Stimulated activated CD8-positive, alpha-beta memory T cell treated with anti-CD3 and anti-CD28 coated beads, Interleukin-12 subunit alpha, Interleukin-12 subunit beta, amount 100 ng/mL, for 24 hours (primary cell): ENCODE measurements around the gene TBC1D23.
"Not testable (repeated sequence)": the region's sequence is repeated elsewhere in the genome, so short reads cannot be mapped to it uniquely, and the experiment has no call there.

Experiments used
- DNase-seq: peaks from one replicate; pipeline ENCODE4 v3.0.0-alpha.2; 2020; ENCODE audit errors: extremely low read depth

The TBC1D23 gene

DNA sequence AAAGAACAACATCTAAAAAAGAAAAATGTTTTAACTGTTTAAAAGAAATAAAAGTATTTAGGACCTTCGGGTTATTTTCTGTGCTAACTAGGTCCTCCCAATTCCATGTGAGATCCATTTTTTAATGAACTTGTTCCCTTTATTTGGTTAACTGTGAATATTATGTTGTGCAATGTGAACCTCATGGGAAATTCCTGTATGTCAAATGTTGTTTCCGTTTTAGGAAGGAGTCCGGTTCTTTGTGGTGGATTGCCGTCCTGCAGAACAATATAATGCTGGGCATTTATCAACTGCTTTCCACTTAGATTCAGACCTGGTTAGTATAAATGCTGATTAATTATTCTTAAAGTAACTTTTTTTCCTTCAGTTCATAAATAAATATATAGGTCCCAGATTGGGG lies 38.2 kb downstream of the TBC1D23 start:
- no peak for DNase-seq

DNA sequence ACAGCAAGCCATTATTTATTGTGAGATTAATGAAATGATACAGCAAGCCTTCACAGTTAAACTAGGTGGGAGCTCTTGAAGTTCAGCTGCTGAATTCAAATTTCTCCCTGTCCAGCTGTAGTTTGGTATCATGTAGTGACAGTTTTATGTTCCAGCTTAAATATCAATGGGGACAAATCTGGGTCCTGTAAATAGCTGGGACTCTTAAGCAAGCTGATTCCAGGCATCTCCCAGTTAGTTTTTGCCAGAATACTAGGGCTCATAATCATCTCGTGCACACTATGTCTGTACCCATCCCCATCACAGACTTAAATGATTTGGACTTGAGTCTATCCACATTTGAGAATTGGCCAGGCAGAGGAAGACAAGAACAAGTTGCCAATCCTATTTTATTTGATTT lies 45.9 kb downstream of the TBC1D23 start:
- no peak for DNase-seq

- no peak for DNase-seq
Measured at GRCh38 chr3:100310355-100310965, 49.7 kb downstream of the TBC1D23 start.

- no peak for DNase-seq
Measured at GRCh38 chr3:100311011-100311410, 50.2 kb downstream of the TBC1D23 start.

- DNase-seq = no peak
Measured at GRCh38 chr3:100316641-100317069, 55.9 kb downstream of the TBC1D23 start.

GRCh38 chr3:100317912-100318311 lies 57.1 kb downstream of the TBC1D23 start:
- no peak for DNase-seq

DNA sequence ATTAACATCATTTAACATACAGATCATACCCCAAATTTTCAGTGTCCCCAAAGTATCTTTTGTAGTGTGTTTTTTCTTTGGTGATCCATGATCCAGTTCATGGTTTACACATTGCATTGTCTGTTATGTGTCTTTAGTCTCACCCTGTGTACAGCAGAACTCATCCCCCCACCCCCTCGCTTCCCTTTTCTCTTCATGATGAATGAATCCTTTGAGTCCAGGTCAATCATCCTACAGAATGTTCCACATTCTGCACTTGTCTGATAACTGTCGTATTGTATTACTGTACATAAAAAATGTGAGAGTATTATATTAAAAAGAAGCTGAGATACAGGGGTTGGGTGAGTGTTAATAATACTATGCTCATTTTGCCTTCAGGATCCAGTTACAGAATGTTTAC lies 59.2 kb downstream of the TBC1D23 start:
- DNase-seq = no peak

DNA sequence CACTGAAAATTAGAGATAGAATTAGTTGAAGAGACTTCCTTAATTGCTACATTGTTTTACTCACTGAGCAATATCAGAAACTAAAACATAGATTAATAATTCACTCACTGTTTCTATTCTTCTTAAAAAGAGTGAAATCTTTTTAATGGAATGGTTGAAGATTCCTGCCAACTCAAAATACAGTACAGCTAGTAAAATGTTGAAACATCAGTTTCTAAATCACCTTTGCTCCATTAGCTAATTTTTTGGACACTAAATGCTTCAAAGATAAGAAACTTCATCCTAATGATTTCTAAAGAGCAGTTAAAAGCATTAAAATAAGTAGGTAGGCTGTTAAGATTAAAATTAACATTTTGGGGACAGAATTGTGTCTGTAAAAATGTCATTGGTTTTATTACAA lies 63.3 kb downstream of the TBC1D23 start:
- DNase-seq = no peak

DNA sequence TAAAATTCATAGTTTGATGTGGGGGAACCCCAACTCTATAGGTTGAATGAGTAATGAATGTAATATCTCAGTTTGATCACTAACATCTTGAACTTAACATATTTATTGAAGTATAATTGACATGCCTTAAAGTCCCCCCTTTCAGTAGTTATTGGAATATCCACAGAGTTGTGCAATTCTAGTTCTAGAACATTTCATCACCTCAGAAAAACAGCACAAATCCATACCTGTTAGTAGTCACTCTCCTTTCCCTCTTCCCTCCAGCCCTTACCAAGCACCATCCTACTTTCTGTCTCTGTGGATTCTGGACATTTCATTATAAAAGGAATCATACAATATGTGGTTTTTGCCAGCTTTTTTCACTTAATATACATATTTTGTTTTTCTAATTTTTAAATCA lies 65.0 kb downstream of the TBC1D23 start:
- DNase-seq = no peak

- DNase-seq = not testable (repeated sequence)
Measured at GRCh38 chr3:100327377-100327776, 66.6 kb downstream of the TBC1D23 start.

GRCh38 chr3:100329800-100330489 lies 69.2 kb downstream of the TBC1D23 start:
- no peak for DNase-seq

- DNase-seq = no peak
Measured at GRCh38 chr3:100330651-100331050, 69.9 kb downstream of the TBC1D23 start.

DNA sequence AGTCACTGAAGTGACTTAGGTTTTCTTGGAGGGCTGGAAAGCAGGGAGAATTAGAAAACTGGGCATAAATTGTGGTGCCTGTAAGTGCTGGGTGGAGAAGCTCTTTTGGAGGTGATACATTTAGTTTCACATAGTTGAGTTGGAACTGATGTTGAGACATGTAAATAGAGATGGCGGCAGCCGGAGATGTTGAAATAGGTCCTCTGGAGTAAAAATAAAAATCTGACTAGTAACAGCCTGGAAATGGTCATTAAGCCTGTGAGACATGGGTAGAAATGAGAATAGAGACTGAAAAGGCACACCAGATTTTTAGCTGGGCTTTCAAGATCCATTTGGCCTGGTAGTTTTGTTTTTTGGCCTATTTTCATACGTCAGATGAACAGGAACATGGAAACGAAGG lies 70.9 kb downstream of the TBC1D23 start:
- DNase-seq = no peak

DNA sequence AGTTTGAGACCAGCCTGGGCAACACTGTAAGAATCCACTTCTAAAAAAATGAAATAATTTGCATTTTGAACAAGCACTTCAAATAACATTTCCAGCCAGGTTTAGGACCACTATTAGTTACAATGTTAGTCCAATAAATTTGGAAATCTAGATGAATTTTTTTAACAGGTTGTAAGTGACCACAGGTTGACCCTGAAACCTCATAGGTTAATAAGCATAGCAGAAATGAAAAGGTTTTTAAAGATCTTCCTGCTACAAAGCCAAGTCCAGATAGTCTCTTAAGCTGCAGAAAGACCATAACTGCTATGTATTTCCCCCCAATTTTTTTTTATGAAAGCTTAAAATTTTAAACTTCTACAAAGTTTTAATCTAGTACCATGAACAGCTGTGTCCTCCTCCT lies 72.3 kb downstream of the TBC1D23 start:
- DNase-seq = no peak

- no peak for DNase-seq
Measured at GRCh38 chr3:100333970-100334487, 73.2 kb downstream of the TBC1D23 start.

- peak; percentile 49 for DNase-seq
Measured at GRCh38 chr3:100334488-100335351, 73.9 kb downstream of the TBC1D23 start, which contains the start of gene NIT2. Gene NIT2 (plus strand): TSS chr3:100334757. CDS start chr3:100334792, 35 bp downstream.

DNA sequence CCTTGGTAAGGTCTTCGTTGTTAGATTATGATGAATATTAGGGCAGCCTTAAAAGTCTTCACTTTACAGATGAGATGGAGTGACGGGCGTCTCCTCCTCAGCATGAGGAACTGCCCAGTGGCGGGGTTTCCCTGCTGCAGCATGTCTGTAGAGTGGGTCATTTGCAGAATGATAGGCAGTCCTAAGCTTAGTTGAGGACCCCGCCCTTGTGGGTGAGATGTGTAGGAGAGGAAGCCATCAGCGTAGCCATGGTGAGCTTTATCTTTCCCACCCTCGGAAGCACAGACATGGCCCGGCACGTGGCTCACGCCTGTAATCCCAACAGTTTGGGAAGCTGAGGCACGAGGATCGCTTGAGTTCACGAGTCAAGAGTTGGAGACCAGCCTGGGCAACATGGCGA lies 74.6 kb downstream of the TBC1D23 start:
- DNase-seq = no peak

- not testable (repeated sequence) for DNase-seq
Measured at GRCh38 chr3:100336229-100336628, 75.4 kb downstream of the TBC1D23 start.

DNA sequence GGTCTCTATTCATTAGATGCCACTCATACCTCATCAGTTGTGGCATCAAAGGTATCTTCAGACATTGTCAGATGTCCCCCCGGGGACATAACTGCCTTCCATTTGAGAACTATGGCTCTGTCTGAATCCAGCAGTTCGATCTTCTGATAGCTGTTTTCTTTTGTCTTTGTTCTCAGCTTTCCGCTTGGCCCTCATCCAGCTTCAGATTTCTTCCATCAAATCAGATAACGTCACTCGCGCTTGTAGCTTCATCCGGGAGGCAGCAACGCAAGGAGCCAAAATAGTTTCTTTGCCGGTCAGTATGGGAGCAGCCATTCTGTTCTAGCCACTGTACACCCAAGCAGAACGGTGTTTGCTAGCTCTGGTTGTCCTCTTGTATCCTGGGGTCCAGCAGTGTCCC lies 78.1 kb downstream of the TBC1D23 start:
- no peak for DNase-seq

DNA sequence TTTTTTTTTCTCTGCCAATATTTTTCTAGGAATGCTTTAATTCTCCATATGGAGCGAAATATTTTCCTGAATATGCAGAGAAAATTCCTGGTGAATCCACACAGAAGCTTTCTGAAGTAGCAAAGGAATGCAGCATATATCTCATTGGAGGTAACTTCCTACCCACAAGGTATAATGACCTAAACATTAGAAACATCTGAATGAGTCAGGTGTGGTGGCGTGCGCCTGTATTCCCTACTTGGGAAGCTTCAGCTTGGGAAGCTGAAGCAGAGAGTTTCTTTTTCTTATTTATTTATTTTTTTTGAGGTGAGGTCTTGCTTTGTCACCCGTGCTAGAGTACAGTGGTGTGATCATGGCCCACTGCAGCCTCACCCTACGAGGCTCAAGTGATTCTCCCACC lies 79.0 kb downstream of the TBC1D23 start:
- DNase-seq = no peak

- DNase-seq = no peak
Measured at GRCh38 chr3:100340527-100340926, 79.7 kb downstream of the TBC1D23 start.

- no peak for DNase-seq
Measured at GRCh38 chr3:100348727-100349126, 87.9 kb downstream of the TBC1D23 start.
